ENCODE measurements around the gene CROCC2.

Gene CROCC2

DNA sequence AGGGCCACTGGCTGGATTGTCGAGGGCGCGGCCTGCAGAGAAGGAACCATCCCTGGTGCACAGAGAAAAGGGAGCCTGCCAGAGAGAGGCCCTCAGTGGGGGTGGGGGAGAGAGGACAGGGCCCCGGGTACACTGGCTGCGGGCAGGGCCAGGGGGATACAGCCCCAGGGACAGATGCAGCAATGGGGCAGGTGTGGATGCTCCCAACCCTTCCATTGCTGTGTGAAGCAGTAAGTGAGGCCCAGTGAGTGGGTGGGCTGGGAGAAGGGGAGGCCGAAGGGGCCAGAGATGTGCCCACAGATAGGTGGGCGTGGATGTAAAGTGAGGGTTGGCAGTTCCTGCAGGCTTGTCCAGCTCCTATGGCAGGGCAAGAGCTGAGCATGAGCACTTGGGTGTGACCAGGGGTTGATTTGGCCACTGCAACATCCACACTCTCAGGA, 30.1 kb upstream of the CROCC2 start:
- FAIRE-seq = no peak

GRCh38 chr2:240876475-240877251, 29.5 kb upstream of the CROCC2 start:
- FAIRE-seq = no peak

DNA sequence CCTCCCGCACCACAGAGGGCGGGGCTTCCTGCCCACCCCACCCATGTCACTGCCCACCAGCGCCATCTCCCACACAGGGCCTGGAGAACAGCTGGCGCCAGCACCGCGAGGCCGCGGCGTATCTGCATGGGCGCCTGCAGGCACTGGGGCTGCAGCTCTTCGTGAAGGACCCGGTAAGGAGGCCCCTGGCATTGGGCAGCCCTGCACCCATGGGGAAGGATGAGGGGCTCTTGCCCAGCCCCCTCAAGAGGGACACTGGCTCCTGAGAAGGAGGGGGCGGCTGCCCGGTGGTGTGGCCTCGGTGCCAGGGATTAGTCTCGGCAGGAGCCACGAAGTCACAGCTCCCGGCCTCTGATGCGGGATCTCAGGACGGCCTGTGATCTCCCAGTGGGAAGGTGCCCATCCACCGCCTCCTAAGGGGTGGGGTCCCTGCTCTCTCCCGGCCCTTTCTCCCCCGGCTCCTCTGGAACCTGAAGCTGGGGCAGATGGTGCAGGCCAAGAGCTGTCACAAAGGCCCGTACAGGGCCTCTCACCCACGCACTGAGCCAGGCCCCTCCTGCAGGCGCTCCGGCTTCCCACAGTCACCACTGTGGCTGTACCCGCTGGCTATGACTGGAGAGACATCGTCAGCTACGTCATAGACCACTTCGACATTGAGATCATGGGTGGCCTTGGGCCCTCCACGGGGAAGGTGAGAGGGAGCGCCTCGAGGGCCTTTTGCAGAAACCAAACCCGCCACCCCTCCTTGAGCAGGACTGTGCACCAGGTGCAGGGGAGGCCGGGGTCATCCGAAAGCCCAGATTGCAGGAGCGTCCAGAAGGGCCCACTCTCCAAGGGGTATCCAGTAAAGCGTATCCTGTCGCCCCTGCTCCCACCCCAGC, 28.4 kb upstream of the CROCC2 start:
- FAIRE-seq = no peak

- FAIRE-seq = no peak
These were observed 27.7 kb upstream of the CROCC2 start for GRCh38 chr2:240878341-240878936.

GRCh38 chr2:240879105-240879504, 27.0 kb upstream of the CROCC2 start:
- no peak for FAIRE-seq

- FAIRE-seq = no peak
These were observed 24.2 kb upstream of the CROCC2 start for GRCh38 chr2:240881913-240882312.

GRCh38 chr2:240884221-240884620, 21.9 kb upstream of the CROCC2 start:
- FAIRE-seq = no peak

DNA sequence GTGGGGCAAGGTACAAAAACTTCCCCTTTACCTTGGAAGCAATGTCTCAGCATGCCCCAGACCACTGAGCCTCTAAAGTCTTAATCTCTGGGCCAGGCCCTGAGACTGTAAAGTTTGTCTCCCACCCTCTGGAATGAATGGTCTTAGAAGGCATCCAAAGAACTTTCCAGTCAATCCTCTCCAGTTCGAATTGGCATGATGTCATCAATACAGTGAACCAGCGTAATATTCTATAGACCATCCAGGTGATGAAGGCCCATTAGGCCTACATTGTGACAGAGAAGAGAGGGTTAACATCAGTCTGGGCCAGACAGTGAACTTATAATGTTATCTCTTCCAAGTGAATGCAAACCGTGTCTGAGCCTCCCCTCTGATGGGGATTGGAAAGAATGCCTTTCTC, 21.4 kb upstream of the CROCC2 start:
- no peak for FAIRE-seq

DNA sequence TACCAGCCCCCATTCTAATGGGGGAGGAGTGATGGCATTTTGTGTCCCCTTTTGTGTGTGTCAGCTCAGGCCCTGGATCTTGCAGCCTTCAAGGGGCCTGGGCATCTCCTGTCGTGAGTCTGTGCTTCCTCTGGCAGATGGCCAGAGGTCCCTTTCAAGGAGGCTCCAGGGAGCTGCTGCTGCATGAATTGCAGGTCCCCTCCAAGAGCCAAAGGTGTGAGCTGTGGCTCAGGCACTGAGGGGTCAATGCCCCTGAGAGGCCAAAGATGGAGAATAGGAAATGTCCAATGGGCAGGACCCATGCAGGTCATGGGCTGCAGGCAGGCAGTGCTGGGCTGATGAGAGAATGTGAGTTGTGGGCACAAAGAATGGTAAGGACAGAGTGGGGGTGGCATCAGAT, 20.6 kb upstream of the CROCC2 start:
- no peak for FAIRE-seq

DNA sequence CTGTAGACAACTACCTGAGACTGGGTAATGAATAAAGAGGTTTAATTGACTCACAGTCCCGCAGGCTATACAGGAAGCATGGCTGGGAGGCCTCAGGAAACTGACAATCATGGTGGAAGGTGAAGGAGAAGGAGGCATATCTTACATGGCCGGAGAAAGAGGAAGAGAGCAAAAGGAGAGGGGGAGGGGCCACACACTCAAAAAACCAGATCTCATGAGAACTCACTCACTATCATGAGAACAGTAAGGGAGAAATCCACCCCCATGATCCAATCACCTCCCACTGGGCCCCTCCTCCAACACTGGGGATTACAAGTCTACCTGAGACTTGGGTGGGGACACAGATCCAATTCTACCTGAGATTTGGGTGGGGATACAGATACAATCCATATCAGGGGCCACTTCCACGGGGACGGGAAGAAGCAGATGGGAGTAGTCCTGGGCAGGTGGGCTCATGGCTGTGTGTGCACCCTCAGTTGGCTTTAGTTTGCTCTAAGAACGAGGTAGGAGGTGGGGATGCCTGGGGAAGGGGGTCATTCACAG, 20.0 kb upstream of the CROCC2 start:
- FAIRE-seq = no peak

- FAIRE-seq = no peak
These were observed 19.2 kb upstream of the CROCC2 start for GRCh38 chr2:240886678-240887609.

GRCh38 chr2:240887631-240888030, 18.5 kb upstream of the CROCC2 start:
- no peak for FAIRE-seq

- no peak for FAIRE-seq
These were observed 17.8 kb upstream of the CROCC2 start for GRCh38 chr2:240888130-240888889.

DNA sequence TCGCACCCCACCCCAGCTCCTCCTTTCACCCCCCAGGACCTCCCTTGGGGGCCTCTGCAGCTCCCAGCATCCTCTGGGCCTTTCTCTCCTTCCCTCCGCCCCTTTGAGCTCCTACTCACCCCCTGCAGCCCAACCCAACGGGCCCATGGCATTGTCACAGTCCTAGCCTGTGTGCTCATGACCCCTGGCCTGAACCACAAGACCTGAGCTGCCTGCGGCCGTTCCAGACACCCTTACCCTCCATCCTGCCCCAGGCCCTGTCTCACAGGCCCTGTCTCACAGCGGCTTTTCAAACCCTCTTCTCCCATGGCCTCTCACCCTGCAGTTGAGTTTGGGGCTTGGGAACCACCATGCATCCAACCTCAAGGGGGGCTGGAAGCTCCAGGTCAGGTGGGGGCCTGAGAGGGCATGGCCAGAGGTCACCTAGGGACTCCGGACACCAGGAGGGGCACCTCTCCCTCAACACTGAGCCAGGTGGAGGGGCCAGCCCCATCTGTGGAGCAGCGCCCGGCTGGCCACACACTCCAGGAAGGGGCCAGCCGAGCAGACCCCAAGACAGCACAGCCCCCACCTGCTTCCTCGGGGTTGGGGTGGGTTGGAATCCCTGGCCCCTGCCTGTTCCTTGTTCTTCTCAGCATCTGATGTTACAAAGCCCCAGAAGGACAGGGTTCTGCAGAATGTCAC, 17.1 kb upstream of the CROCC2 start:
- FAIRE-seq = no peak

DNA sequence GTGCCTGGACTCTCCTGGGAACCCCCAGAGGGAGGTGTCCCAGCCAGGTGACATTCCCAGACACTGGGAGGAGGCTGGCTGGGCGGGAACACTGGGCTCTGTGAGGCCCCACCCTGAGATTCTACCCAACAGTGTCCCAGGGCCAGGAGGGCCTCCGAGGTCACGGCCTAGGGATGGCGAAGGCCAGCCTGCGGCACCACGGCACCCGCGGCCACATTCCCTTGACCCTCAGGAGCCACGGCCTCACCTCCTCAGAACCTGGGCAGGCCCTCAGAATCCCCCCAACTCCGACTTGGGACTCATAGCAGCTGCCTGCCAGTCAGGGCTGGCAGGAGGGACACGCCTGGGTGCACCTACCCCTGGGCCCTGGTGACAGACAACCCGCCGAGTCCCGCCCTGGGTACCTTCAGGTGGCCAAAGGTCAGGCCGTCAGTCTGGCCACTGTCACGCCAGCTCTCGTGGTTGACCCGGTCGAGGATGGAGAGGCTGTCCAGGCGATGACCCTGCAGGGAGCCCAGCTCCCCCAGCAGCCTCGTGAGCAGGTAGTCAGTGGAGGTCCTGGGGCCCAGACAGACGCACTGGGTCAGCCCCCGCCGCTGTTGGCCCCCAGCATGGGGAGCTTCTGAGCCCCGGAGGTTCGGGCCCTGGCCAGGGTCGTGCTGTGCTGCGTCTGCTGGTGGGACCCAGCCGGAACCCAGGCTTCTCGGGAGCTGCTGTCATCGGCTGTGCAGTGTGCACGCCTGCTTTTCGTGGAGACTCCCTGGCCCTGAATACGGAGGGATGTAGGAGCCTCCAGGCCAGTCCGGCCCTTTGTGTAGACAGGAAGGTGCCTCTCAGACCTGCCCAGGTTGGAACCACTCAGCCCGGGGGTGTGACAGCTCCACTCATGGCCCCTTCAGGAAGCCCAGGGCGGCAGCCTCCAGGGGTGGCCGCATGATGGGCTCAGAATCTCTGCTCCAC, 16.3 kb upstream of the CROCC2 start:
- FAIRE-seq = no peak

DNA sequence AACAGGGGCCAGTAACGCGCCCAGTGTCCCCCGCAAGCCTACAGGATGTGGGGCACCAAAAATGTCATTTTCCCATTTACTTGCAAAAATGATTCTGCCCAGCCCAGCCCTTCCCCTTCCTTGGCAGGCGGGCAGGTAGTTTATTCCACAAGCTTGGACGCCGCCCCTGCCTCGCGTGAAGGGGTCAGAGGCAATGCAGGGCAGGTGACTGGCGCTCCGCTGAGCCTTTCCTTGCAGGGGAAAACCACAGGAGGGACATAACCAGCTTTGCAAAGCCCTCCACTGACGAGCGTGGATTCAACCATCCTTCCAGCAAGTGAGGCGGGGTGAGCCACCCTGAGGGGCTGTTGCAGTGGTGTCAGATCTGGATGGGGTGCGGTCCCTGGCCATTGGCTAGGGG, 15.4 kb upstream of the CROCC2 start:
- FAIRE-seq = no peak

GRCh38 chr2:240891492-240892340, 14.4 kb upstream of the CROCC2 start:
- FAIRE-seq = no peak

DNA sequence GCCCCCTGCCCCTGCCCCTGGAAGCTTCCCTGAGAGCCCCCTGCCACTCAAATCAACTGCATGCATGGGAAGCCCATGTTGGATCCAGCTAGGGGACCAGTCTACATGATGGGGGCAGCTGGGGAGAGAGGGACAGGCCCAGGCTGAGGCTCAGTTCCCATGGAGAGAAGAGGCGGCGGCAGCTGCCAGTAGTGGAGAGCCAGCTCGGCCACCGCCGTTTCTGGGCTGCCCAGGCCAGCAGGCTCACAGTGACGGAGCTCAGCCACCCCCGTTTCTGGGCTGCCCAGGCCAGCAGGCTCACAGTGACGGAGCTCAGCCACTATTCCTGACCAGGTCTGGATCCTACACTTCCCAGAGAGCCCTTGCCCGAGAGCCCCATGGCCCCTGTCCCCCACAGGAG, 13.8 kb upstream of the CROCC2 start:
- no peak for FAIRE-seq

GRCh38 chr2:240892925-240893324, 13.2 kb upstream of the CROCC2 start:
- FAIRE-seq = no peak
